Gastroesophageal sphincter (tissue), 3 donors: ENCODE measurements around the gene LIN37.

Experiments
- CTCF ChIP-seq, 4 experiments: fragments of 200-600 bp in 2 of 4; fragments of 450-650 bp in 2 of 4; sonication (generic) in 1 of 4; IDR thresholded peaks; one replicate each; pipeline ENCODE4 v1.5.1; 2017 to 2019; ENCODE audit warnings: antibody characterized with exemption in 4 of 4, mild to moderate bottlenecking in 2 of 4, moderate library complexity in 2 of 4
- EP300 ChIP-seq: sonication (generic); formaldehyde crosslinking; IDR thresholded peaks from one replicate; pipeline ENCODE4 v1.6.1; 2017; ENCODE audit warnings: antibody characterized with exemption, mild to moderate bottlenecking
- POLR2A ChIP-seq, 2 donors: fragments of 450-650 bp; IDR thresholded peaks; one replicate each; pipeline ENCODE4 v1.6.1; 2017; ENCODE audit warnings: antibody characterized with exemption in 2 of 2, mild to moderate bottlenecking in 2 of 2, moderate library complexity in 1 of 2
- POLR2AphosphoS5 ChIP-seq: sonication (generic); formaldehyde crosslinking; IDR thresholded peaks from one replicate; pipeline ENCODE4 v1.6.1; 2017; ENCODE audit warnings: antibody characterized with exemption

- TF ChIP-seq CTCF (IDR thresholded peaks at IDR 0.05), result no peak
- TF ChIP-seq POLR2A (IDR thresholded peaks at IDR 0.05), result no peak
- TF ChIP-seq POLR2AphosphoS5, result no peak
- TF ChIP-seq EP300, result no peak
These were observed 17.0 kb upstream of the LIN37 start for GRCh38 chr19:35731353-35731752.
